Fibroblast of mammary gland (primary cell): Measurements from ENCODE around the gene TMEM38A.
"Not testable (repeated sequence)": the region's sequence is repeated elsewhere in the genome, so short reads cannot be mapped to it uniquely, and the experiment has no call there.

Experiments used
- DNase-seq: peaks from one replicate; pipeline ENCODE4 v3.0.0-alpha.2; 2010; ENCODE audit warnings: low read depth
- H3K4me3 ChIP-seq: 2 replicates; pipeline ENCODE4 v1.5.1; 2011; ENCODE audit warnings: low read depth, mild to moderate bottlenecking, low read length, moderate library complexity; ENCODE audit not compliant: control insufficient read depth
- TF ChIP-seq, protein P1 (sequence below): conservative IDR thresholded peaks from 2 replicates; pipeline ENCODE4 v1.5.1; 2011; ENCODE audit warnings: low read depth, low read length, inconsistent platforms; ENCODE audit not compliant: control insufficient read depth, insufficient read depth

TMEM38A gene

DNA sequence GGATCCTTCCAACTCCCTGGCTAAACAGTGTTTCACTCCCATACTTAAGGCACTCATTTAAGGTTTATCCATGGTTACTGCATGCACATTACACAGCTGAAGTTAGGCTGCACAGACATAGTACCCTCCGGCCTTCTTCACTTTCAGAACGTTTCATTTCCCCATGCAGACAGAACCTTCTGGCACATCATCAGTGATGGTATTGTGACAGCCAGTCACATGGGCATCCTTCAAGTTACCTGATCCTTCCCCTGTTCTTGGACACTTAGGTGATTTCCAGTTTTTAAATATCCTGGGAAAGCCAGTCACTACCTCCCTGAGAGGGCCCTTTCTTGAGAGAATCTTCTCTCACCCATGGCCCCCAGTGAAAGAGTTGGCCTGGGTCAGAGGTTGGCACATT lies 10.1 kb upstream of the TMEM38A start:
- DNase-seq: no peak
- no peak overlapping the region for H3K4me3 ChIP-seq
- TF ChIP-seq, protein P1, sequence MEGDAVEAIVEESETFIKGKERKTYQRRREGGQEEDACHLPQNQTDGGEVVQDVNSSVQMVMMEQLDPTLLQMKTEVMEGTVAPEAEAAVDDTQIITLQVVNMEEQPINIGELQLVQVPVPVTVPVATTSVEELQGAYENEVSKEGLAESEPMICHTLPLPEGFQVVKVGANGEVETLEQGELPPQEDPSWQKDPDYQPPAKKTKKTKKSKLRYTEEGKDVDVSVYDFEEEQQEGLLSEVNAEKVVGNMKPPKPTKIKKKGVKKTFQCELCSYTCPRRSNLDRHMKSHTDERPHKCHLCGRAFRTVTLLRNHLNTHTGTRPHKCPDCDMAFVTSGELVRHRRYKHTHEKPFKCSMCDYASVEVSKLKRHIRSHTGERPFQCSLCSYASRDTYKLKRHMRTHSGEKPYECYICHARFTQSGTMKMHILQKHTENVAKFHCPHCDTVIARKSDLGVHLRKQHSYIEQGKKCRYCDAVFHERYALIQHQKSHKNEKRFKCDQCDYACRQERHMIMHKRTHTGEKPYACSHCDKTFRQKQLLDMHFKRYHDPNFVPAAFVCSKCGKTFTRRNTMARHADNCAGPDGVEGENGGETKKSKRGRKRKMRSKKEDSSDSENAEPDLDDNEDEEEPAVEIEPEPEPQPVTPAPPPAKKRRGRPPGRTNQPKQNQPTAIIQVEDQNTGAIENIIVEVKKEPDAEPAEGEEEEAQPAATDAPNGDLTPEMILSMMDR: no peak

DNA sequence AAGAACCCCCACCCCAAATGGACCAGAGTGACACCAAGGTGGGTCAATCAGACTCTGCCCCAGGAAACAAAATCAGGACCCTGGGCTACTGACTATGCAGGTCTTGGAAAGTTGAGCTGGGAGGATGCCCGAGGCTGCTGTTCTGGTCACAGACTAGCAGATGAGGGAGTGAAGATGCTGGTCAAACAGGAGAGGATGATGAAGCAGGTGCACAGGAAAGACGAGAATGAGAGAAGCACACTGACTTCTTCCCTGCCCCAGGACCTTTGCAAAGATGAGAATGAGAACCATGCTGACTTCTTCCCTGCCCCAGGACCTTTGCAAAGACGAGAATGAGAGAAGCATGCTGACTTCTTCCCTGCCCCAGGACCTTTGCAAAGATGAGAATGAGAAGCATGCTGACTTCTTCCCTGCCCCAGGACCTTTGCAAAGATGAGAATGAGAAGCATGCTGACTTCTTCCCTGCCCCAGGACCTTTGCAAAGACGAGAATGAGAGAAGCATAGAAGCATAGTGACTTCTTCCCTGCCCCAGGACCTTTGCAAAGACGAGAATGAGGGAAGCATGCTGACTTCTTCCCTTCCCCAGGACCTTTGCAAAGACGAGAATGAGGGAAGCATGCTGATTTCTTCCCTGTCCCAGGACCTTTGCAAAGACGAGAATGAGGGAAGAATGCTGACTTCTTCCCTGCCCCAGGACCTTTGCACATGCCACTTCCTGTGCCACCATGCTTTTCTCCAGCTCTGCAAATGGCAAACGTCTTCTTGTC lies 9.3 kb upstream of the TMEM38A start:
- H3K4me3 ChIP-seq, DNase-seq: not testable (repeated sequence)

DNA sequence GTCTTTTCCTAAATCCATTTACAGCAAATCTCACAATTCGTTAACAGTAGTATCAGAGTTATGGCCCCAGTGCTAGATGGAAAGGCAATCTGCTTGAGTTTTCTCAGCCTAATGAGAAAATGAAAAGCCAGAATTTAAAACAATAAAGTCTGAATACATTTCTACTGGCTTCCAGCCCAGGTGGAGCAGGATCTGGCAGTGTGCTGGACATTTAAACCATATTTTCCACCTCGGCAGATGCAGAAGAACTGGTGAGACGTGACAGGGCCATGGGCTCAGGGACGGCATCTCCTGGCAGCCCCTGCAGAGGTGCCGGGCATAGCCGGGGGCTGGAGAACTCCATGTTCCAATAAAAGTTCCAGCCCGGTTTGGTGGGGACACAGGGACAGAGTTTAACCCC lies 8.1 kb upstream of the TMEM38A start:
- no peak for DNase-seq
- TF ChIP-seq, protein P1: no peak
- no peak overlapping the region for H3K4me3 ChIP-seq

DNA sequence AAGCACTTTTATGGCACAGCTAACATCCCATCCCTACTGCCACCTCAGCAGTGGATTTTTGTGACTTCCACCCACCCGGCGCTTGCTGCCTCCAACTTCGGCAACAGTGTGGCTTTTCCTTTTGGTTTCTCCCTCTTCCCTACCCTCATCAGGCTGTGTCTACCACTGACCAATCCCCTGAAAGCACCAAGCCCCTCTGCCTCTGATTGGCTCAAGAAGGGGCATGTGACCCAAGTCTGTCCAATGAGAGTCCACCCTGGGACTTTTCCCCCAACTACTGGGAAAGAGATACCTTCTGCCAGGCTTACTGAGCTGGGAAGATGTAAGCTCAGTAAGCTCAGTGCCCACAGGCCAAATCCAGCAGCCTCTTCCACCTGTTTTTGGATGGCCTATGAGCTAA lies 6.8 kb upstream of the TMEM38A start:
- DNase-seq: peak; percentile 27
- H3K4me3 ChIP-seq: no peak overlapping the region
- TF ChIP-seq, protein P1: no peak

DNA sequence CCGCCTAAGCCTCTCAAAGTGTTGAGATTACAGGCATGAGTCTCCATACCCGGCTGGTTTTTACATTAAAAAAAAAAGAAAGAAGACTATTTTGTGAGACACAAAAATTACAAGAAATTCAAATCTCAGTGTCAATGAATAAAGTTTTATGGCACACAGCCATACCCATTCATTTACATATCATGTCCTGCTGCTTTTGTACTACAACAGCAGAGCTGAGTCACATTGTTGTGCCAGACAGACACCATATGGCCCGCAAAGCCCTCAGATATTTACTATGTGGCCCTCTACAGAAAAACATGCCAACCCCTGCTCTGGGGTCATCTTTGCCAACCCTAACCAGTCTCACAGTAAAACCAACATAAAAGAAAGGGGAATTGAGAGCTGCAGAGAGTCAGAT lies 6.3 kb upstream of the TMEM38A start:
- DNase-seq: peak; percentile 37
- no peak overlapping the region for H3K4me3 ChIP-seq
- TF ChIP-seq, protein P1: no peak

DNA sequence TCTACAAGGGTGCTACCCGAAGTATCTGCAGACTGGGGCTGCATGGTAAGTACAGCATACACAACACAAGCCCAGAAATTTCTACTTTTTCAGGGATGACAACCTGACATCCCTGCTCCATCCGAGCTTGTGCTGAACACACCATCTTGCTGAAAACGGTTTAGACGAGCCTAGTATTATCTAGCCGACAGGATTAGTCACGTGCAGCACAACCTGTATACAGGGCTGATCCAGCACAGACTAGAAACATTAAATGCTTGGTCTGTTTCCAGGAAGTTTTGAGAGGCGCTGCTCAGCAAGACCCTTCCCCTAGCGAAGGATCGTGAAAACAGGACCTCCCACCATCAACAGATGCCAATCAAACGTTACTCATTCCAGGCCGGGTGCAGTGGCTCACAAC lies 5.2 kb upstream of the TMEM38A start:
- no peak for DNase-seq
- no peak overlapping the region for H3K4me3 ChIP-seq
- TF ChIP-seq, protein P1: no peak

DNA sequence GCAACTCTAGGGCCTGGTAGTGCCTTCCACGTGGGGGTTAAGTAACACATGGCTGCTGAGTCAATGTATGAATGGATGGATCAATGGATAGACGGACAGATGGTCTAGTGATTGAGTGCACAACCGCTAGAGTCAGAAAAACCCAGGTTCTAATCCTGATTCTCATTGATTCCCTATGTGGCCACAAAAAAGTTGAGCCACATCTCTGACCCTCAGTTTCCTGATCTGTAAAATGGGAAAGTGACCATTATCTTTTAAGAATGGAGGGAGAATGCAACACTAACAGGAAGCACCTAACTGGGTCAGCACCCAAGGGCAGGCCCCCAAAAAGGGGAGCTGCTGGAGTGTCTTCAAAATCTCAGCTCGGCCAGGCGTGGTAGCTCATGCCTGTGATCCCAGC lies 3.6 kb upstream of the TMEM38A start:
- TF ChIP-seq, protein P1: no peak
- H3K4me3 ChIP-seq: no peak overlapping the region
- DNase-seq: no peak
